ENCODE data around the gene CD63. TPM values are rescaled to one million over a fixed set of nuclear protein-coding genes. Genes with fewer than 3 reads are reported as not detected.

Gene CD63
- total and polyA plus RNA-seq, 2 donors (not counting 1 experiment from before 2014, with no cell fraction given): 2,890 to 3,424 TPM

- no peak overlapping the region for H3K4me3 ChIP-seq (replicated peaks in 1 of 4; ENCODE audit: control extremely low read depth in 1 of 4, insufficient read depth in 1 of 4, low read depth in 3 of 4, low read length in 4 of 4)
- H3K9ac ChIP-seq (ENCODE audit: insufficient read depth, low read length): no peak overlapping the region
- TF ChIP-seq EZH2 (IDR thresholded peaks at IDR 0.05; ENCODE audit: low read length, missing control alignments): no peak
- TF ChIP-seq CTCF (conservative IDR thresholded peaks at IDR 0.05 in 1 of 2, IDR thresholded peaks at IDR 0.05 in 1 of 2; ENCODE audit: low read depth in 1 of 2, low read length in 2 of 2): no peak
- no peaks in the 10 kb centered on the region for H3K79me2 ChIP-seq (ENCODE audit: control insufficient read depth, insufficient read depth, low read length)
- DNase-seq (ENCODE audit: low read depth in 2 of 2): no peak
- H3K9me3 ChIP-seq (ENCODE audit: control insufficient read depth, insufficient read depth, low read depth, low read length): no peaks in the 10 kb centered on the region
- H2AFZ ChIP-seq (ENCODE audit: low read length): no peak overlapping the region
- peaks cover 2% of the 10 kb centered on the region for H3K4me1 ChIP-seq (ENCODE audit: control insufficient read depth, extremely low read depth, insufficient read depth, low read length)
- H4K20me1 ChIP-seq (ENCODE audit: control insufficient read depth, extremely low read depth, insufficient read depth, low read length): no peaks in the 10 kb centered on the region
- H3K27ac ChIP-seq (ENCODE audit: insufficient read depth, low read length): no peak overlapping the region
- H3K36me3 ChIP-seq (ENCODE audit: control insufficient read depth, insufficient read depth, low read length): peaks cover 17% of the 10 kb centered on the region
- H3K27me3 ChIP-seq (ENCODE audit: control insufficient read depth, insufficient read depth, low read length): no peaks in the 10 kb centered on the region
- no peak overlapping the region for H3K4me2 ChIP-seq (ENCODE audit: extremely low read depth, insufficient read depth, low read length)
These were observed 32.7 kb downstream of the CD63 start for GRCh38 chr12:55696141-55696540.

- TF ChIP-seq CTCF (conservative IDR thresholded peaks at IDR 0.05 in 1 of 2, IDR thresholded peaks at IDR 0.05 in 1 of 2; ENCODE audit: low read depth in 1 of 2, low read length in 2 of 2) (no peak), EZH2 (IDR thresholded peaks at IDR 0.05; ENCODE audit: low read length, missing control alignments) (no peak)
- no peaks in the 10 kb centered on the region for H4K20me1 ChIP-seq (ENCODE audit: control insufficient read depth, extremely low read depth, insufficient read depth, low read length)
- no peak overlapping the region for H3K9ac ChIP-seq (ENCODE audit: insufficient read depth, low read length)
- H3K27me3 ChIP-seq (ENCODE audit: control insufficient read depth, insufficient read depth, low read length): no peaks in the 10 kb centered on the region
- no peaks in the 10 kb centered on the region for H3K9me3 ChIP-seq (ENCODE audit: control insufficient read depth, insufficient read depth, low read depth, low read length)
- H2AFZ ChIP-seq (ENCODE audit: low read length): no peak overlapping the region
- H3K27ac ChIP-seq (ENCODE audit: insufficient read depth, low read length): no peak overlapping the region
- no peaks in the 10 kb centered on the region for H3K4me1 ChIP-seq (ENCODE audit: control insufficient read depth, extremely low read depth, insufficient read depth, low read length)
- H3K4me3 ChIP-seq (replicated peaks in 1 of 4; ENCODE audit: control extremely low read depth in 1 of 4, insufficient read depth in 1 of 4, low read depth in 3 of 4, low read length in 4 of 4): no peak overlapping the region
- no peaks in the 10 kb centered on the region for H3K79me2 ChIP-seq (ENCODE audit: control insufficient read depth, insufficient read depth, low read length)
- DNase-seq (ENCODE audit: low read depth in 2 of 2): no peak
- H3K4me2 ChIP-seq (ENCODE audit: extremely low read depth, insufficient read depth, low read length): no peak overlapping the region
- H3K36me3 ChIP-seq (ENCODE audit: control insufficient read depth, insufficient read depth, low read length): peaks cover 15% of the 10 kb centered on the region
These were observed 33.5 kb downstream of the CD63 start for GRCh38 chr12:55695349-55695748.

- Histone ChIP-seq H3K9ac (ENCODE audit: insufficient read depth, low read length) (no peak overlapping the region), H3K36me3 (ENCODE audit: control insufficient read depth, insufficient read depth, low read length) (peaks cover 15% of the 10 kb centered on the region), H3K9me3 (ENCODE audit: control insufficient read depth, insufficient read depth, low read depth, low read length) (no peaks in the 10 kb centered on the region), H3K4me1 (ENCODE audit: control insufficient read depth, extremely low read depth, insufficient read depth, low read length) (no peaks in the 10 kb centered on the region), H3K27ac (ENCODE audit: insufficient read depth, low read length) (no peak overlapping the region), H2AFZ (ENCODE audit: low read length) (no peak overlapping the region), H3K4me3 (replicated peaks in 1 of 4; ENCODE audit: control extremely low read depth in 1 of 4, insufficient read depth in 1 of 4, low read depth in 3 of 4, low read length in 4 of 4) (no peak overlapping the region), H4K20me1 (ENCODE audit: control insufficient read depth, extremely low read depth, insufficient read depth, low read length) (no peaks in the 10 kb centered on the region), H3K27me3 (ENCODE audit: control insufficient read depth, insufficient read depth, low read length) (no peaks in the 10 kb centered on the region), H3K79me2 (ENCODE audit: control insufficient read depth, insufficient read depth, low read length) (no peaks in the 10 kb centered on the region), H3K4me2 (ENCODE audit: extremely low read depth, insufficient read depth, low read length) (no peak overlapping the region)
- no peak for TF ChIP-seq EZH2 (IDR thresholded peaks at IDR 0.05; ENCODE audit: low read length, missing control alignments)
- no peak for TF ChIP-seq CTCF (conservative IDR thresholded peaks at IDR 0.05 in 1 of 2, IDR thresholded peaks at IDR 0.05 in 1 of 2; ENCODE audit: low read depth in 1 of 2, low read length in 2 of 2)
- DNase-seq (ENCODE audit: low read depth in 2 of 2): no peak
These were observed 34.2 kb downstream of the CD63 start for GRCh38 chr12:55694651-55695050.
